DMS 273 (cell line): Measurements from ENCODE around the gene NSUN6.
"Not testable (repeated sequence)": the region's sequence is repeated elsewhere in the genome, so short reads cannot be mapped to it uniquely, and the experiment has no call there.

ENCODE experiments used
- DNase-seq: peaks from one replicate; lab custom pipeline; 2025; ENCODE audit not compliant: unreplicated experiment; lab: John Stamatoyannopoulos, UW

Gene NSUN6

GRCh38 chr10:18659819-18660535 lies 8.6 kb upstream of the NSUN6 start:
- DNase-seq, result peak; percentile 61

DNA sequence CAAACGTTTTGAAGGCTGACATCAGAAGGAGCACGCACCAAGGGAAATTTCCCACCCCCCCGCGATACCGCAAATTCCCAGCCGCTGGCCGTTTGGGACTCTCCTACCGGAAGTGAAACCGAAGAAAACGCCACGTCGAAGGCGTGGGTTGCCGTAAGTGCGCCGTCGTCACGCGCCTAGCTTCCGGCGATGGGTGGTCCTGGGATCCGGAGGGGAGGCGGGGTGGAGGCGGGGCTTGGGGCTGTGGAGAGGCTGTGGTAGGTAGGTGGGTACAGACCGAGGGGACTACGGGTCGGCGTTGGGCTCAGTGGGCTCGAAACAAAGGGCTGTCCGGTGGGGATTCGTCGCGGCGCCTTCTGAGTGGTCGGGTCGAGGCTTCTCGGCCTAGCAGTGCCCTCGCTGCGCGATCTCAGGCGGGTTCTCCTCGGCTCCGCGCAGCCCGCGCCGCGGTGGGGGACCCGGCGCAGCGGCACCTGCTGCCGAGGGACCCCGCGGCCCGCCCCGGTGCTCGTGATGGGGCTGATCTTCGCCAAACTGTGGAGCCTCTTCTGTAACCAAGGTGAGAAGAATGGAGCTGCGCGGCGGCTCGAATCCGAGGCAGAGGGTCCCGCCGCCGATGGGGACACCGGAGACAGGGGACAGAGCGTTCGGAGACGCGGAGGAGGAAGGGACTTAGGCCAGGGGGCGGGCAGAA lies 7.9 kb upstream of the NSUN6 start, which contains the start of gene ARL5B:
Gene ARL5B, plus strand, starts transcription at position 307 of the 694 bp plus-strand sequence. Its CDS starts 207 bp downstream, at position 514.
- DNase-seq, result peak; percentile 95

GRCh38 chr10:18658271-18659124 lies 7.1 kb upstream of the NSUN6 start:
- DNase-seq, result no peak

DNA sequence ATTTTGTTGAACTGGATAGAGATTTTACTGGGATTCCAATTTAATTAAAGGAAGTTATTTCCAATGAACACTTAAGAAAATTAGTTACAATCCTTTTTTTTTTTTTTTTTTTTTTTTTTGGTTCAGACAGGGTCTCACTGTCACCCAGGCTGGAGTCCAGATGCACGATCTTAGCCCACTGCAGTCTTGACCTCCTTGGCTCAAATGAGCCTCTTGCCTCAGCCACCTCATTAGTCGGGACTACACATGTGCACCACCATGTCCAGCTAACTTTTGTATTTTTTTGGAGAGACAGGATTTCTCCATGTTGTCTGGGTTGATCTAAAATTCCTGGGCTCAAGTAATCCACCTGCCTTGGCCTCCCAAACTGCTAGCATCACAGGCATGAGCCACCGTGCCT lies 5.3 kb upstream of the NSUN6 start:
- DNase-seq, result no peak

DNA sequence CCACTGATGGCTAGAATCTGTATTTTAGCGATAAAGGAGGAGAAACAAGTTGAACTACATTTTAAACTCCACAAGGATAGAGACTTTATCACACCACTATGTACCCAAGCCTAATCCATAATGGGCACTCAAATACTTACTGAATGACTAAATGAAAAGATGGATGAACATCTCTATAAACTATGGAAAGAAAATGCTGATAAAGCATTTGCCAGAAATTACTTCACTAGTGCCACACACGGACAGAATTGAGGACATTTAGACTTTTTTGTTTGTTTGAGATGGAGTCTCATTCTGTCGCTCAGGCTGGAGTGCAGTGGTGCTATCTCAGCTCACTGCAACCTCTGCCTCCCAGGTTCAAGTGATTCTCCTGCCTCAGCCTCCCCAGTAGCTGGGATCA lies 1.7 kb upstream of the NSUN6 start:
- no peak for DNase-seq

GRCh38 chr10:18650404-18650997 lies 886 bp downstream of the NSUN6 start:
- DNase-seq, result no peak

GRCh38 chr10:18649364-18649959 lies 1.9 kb downstream of the NSUN6 start:
- DNase-seq, result no peak

- no peak for DNase-seq
Observed at GRCh38 chr10:18647945-18648344, 3.4 kb downstream of the NSUN6 start.

GRCh38 chr10:18647151-18647550 lies 4.2 kb downstream of the NSUN6 start:
- DNase-seq, result no peak

DNA sequence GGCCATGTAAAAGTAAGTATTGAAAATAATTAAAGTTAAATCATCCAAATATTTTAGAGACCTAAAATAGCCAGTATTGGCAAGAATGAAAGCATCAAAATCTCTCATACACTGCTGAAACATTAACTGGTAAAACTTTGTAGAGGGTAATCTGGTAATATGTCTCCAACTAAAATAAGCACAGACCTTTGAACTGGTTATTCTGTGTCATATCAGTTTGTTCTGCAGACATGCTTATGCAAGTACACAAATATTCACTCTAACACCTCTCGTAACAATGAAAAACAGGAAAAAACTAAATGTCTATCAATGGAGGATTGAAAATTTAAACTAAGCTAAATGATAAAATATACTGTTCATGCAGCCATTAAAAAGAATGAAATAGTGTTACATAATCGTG lies 11.7 kb downstream of the NSUN6 start:
- not testable (repeated sequence) for DNase-seq

GRCh38 chr10:18637400-18637799 lies 14.0 kb downstream of the NSUN6 start:
- DNase-seq, result not testable (repeated sequence)

- no peak for DNase-seq
Observed at GRCh38 chr10:18635995-18636394, 15.4 kb downstream of the NSUN6 start.

DNA sequence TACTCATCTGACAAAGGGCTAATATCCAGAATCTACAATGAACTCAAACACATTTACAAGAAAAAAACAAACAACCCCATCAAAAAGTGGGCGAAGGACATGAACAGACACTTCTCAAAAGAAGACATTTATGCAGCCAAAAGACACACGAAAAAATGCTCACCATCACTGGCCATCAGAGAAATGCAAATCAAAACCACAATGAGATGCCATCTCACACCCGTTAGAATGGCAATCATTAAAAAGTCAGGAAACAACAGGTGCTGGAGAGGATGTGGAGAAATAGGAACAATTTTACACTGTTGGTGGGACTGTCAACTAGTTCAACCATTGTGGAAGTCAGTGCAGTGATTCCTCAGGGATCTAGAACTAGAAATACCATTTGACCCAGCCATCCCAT lies 18.9 kb downstream of the NSUN6 start:
- DNase-seq, result not testable (repeated sequence)

DNA sequence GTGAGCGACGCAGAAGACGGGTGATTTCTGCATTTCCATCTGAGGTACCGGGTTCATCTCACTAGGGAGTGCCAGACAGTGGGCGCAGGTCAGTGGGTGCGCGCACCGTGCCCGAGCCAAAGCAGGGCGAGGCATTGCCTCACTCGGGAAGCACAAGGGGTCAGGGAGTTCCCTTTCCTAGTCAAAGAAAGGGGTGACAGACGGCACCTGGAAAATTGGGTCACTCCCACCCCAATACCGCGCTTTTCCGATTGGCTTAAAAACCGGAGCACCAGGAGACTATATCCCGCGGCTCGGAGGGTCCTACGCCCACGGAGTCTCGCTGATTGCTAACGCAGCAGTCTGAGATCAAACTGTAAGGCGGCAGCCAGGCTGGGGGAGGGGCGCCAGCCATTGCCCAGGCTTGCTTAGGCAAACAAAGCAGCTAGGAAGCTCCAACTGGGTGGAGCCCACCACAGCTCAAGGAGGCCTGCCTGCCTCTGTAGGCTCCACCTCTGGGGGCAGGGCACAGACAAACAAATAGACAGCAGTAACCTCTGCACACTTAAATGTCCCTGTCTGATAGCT lies 23.9 kb downstream of the NSUN6 start:
- DNase-seq, result peak; percentile 69

DNA sequence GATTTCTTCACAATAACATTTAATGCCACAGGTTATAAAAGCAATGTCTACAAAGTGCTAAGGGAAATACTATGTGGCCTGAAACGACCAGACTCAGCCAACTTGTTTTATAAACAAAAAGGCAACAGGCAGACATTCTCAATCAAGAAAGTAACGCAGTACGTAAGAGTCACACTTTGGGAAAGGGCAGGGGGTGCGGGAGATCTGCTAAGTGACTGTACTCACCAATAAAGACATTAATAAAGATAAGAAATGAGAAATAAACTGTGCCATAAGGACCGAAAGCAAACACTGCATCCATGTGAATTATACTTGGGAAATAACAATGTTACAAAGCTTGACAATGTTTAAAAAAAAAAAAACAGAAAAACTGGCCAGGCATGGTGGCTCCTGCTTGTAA lies 25.5 kb downstream of the NSUN6 start:
- DNase-seq, result no peak

DNA sequence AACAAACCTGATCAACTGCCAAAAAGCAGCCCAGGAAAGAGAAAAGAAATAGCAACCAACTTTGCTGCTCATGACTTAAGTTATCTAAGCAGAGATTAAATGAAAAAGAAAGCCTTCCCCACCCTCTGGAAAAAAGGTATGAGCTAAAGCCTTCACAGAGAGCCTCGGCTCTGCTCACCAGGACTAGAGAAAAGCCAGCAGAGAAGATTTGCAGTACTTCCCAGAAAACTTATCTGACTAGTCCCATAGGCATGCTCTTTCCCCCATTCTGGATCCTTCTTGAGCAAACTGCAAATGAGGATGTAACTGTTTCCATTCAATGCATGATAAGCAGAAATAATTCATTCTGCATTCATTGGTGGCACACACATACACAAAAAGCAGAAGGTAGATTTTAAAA lies 27.7 kb downstream of the NSUN6 start:
- DNase-seq, result not testable (repeated sequence)

DNA sequence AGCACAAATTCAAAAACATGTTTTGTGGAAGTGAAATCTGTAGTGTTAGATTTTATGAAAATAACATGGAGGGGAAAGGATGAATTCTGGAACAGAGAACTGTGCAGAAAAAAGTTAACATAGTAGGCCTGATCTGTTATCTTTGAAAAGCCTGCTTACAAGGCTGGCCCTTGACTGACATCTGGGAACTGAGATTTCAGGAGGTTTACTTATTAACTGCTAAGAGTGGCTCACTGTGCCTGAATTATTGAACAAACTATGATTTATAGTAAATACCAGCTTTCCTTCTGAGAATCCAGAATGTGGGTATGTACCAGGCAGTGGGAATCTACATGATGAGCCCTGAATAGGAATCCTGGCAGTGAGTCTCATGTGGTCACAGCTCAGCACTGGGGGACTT lies 30.5 kb downstream of the NSUN6 start:
- DNase-seq, result no peak

GRCh38 chr10:18619016-18619415 lies 32.4 kb downstream of the NSUN6 start:
- peak; percentile 14 for DNase-seq

GRCh38 chr10:18616337-18616736 lies 35.0 kb downstream of the NSUN6 start:
- peak; percentile 3 for DNase-seq

GRCh38 chr10:18615618-18616017 lies 35.8 kb downstream of the NSUN6 start:
- no peak for DNase-seq
